GM19023 (cell line): Measurements from ENCODE around the gene INAFM2.

Experiments used
- ATAC-seq: cut with Tn5 transposase; IDR thresholded peaks from one replicate; pipeline ENCODE4 v1.9.1; 2021; ENCODE audit warnings: mild to moderate bottlenecking, moderate library complexity; ENCODE audit not compliant: unreplicated experiment

Gene INAFM2

DNA sequence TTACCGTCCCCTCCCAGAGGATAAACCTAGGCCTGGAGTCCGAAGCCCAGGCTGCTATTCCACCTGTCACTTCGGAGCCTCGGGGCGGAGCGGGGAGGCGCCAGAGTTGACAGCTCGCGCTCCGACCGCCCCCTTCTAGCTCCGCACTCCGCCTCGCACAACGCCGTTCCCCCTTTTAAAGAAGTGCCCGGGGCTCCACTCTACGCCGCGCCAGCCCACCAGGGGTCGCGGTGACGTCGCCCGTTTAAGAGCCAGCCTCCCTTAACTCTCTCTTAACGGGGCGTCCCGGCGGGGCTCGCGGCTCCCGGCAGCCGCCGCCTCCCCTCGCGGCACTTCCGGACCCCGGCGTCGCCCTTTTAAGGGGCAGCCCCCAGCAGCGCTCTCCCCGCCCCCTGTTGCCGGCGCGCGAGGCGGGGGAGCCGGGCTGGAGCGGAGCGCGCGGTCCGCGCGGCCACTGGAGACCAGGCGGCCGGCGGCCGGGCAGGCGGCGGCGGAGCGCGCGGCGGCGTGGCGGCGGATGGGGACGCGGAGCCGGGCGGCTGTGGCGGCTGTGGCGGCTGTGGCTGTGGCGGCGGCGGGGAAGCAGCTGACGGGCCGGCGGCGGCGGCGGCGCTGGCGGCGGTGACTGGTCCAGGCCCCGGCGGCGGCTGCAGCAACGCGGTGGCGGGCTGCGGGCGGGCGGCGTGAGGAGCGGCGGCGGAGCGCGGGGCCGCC lies at the start of gene INAFM2:
INAFM2 (plus strand) TSS at position 454 of the 714 bp plus-strand sequence. CDS start 364 bp downstream, outside the sequence.
- peak; percentile 85 for ATAC-seq

DNA sequence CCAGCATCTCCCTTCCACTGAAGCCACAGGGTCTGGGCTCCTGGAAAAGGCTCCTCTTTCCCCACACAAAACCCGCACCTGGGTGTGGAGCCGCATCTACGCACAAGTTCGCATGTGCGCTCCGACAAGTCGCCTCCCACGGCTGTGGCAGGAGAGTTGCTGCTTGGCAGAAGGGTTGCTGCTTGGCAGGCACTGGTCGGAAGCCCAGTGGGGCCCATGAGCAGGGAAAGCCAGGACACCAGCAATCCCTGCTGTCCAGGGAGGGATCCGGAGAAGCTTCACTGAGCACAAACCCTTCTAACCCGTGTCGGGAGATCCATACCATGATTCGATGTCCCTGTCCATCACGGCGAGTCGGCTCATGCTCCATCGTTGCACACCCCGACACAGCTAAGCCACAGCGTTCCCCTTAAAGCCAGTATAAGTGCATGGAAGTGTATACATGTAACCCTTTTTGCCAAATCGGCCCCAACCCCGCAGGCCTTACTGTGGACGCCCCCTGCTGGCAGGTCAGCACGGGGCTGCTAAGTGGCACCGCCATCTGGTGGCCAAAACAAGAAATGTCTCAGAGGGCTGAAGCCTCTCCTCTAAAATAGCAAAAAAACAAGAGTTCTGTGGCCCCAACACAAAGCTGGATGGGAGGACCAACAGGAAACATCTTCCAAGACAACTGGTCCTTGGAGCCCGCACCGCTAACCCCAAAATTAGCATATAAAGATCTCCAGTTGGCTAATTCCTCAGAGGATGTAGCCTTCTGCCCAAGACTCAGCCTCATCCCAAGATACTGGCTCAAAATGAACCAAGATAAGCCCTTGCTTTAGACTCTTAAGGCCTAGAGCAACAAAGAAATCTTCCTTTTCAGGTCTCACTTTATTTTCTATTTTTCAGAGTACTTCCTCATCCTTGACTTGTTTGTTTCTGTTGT lies 48.9 kb upstream of the INAFM2 start:
- ATAC-seq = no peak

DNA sequence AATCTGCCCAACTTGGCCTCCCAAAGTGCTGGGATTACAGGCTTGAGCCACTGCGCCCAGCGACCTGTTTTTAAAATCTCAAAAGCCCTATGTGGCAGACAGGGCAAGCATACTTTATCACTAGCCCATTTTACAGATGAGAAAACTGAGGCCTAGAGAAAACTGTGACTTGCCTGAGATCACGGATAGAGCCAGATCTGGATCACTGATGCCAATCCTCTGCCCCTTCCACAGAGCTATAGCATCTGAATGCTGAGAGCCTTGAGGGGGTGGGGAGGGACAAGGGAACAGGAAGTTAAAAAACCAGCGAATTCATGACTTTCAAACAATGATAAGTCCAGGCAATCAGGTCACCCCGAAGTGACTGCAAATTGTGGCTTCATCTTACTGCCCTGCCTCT lies 48.0 kb upstream of the INAFM2 start:
- ATAC-seq = no peak

DNA sequence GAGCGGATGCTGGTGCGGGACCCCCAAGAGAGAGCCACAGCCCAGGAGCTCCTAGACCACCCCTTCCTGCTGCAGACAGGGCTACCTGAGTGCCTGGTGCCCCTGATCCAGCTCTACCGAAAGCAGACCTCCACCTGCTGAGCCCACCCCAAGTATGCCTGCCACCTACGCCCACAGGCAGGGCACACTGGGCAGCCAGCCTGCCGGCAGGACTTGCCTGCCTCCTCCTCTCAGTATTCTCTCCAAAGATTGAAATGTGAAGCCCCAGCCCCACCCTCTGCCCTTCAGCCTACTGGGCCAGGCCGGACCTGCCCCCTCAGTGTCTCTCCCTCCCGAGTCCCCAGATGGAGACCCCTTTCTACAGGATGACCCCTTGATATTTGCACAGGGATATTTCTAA lies 47.5 kb upstream of the INAFM2 start:
- ATAC-seq = no peak

DNA sequence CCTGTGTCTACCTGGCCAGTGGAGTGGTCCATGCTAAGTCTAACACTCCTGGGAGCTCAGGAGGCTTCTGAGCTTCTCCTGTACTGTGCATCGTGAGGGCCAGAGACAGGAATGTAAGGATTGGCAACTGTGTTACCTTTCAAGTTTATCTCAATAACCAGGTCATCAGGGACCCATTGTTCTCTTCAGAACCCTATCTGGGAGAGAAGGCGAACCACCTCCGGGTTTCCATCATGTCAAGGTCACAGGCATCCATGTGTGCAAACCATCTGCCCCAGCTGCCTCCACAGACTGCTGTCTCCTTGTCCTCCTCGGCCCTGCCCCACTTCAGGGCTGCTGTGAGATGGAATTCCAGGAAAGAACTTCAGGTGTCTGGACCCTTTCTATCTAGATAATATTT lies 46.6 kb upstream of the INAFM2 start:
- ATAC-seq = no peak

DNA sequence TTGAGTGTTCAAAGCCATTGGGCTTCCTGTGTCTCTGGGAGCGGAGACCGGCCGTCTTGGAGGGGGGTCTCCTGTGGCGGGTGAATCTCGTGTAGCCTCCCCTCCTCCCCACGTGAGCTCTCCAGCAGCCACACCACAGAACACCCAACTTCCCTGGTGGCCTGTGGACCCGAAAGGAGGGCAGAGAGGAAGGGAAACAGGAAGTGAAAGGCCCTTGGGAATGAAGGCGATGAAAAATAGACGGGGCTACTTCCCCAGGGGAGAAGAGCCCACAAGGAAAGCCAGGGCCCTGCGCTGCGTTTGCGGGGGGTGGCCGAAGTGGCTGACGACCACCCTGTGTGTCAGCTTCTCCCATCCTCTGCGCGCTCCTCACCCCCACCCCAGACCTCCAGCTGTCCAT lies 46.0 kb upstream of the INAFM2 start:
- no peak for ATAC-seq

DNA sequence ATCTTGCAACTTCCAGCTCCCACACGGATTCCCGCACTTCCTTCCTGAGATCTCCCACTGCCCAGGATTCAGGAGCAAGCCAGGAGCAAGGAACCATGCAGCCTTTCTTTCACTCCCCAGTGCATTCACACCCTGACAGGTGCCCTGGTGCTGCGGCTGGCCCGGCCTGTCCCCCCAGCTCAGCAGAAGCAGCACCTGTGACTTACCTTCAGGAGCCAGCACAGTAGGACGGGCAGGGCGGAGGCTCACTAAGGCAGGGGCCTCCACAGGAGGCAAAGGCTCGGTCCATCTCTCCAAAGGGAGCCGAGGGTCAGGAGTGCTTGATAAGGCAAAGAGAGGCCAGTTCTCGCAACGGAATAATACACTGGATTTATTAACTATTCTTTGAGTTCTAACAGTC lies 45.5 kb upstream of the INAFM2 start:
- ATAC-seq = no peak

DNA sequence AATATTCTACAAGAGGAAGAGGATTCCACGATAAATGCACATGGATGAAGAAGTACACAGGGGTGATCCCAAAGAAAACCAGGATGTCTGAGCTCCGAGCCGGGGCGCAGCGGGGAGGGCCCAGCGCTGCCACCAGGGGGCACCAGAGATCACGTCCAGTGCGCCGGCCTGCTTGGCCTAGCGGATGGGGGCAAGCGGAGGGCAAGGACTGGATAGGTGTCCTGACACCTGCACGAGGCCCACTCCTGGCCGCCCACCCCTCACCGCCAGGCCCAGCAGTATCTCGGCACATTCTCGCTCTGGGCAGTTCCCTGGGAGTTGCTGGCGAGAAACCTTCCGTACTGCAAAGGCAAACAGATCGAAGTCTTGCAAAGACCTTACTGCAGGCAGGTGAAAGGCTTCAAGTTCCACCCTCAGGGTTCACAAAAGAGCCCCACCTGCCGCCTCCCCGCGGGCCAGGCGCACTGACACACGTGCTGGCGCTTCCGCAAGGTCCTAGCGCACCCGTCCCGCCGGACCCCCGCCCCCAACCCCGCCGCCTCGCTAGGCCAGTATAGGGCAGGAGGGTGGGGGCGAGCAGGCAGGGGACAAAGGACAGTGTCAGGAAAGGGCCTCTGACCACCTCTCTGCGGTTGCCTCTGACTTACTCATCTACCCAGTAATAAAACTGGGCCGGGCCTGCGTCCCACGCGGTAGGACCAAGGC lies 43.9 kb upstream of the INAFM2 start:
- no peak for ATAC-seq

DNA sequence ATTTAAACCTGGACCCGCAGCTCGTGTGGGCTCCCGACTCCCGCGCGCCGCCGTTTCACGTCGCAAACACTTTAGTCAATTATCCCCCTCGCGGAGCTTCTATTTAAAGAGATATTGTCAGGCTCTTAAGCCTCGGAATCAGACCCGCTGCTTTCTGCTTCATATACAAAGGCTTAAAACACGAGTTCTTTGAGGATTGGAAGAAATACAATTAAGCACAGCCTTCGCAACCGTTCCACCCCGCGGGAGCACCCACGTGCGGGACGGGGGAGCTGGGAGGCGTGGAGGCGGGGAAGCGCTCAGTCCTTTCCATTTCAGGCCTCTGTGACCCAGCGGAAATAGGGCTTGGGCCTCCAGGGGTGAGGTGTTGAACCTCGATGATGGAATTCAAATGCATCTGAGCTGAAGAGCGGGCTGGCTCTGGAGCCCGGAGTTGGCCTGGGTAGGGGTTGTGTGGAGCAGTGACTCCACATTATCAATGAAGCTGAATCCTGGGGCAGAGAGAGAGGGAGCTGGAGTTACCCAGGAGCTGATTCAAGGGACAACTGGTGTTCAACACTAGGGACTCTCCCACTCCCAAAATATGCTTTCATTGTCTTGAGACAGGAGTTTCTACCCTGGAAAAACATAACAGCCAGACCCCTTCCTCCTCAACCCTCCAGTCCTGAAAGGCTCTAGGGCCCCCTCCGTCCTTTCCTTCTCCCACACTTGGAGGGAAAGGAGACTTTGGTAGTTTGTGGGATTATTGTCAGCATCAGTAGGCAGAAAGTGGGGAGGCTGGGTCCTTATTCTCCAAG lies 43.0 kb upstream of the INAFM2 start:
- ATAC-seq = no peak

DNA sequence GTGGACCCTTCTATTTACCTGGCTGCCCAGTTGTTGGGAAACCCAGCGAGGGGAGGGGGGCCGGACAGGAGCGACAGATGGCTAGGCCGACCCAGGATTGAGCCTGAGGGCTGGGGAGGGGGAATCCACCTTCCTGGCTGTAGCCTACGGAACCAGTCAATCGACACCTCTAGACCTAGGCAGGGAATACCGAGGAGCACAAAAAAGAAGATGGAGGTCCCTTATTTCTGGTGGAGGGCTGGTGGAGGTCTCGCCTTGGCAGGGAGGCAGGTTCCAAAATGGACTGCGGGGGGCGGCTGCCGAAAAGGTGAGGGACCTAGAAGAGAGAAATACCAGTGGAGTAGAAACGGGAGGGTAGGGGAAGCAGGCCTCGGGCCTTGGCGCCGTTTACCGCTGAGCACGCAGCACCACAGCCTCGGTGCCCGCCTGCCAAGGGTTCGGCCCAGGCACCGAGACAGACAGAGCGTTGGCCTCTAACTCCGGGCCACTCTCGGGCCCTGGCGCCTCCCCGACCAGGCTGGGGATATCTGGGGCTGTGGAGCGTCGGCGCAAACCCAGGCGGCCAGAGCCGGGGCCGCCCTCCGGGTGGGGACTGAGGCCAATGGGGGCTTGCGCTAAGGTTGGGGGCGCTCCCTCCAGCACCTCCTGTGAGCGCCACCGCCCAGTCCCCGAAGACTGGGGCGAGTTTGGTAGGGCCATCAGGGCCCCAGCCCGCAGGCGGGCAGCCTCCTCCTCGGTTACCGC lies 42.3 kb upstream of the INAFM2 start:
- no peak for ATAC-seq

DNA sequence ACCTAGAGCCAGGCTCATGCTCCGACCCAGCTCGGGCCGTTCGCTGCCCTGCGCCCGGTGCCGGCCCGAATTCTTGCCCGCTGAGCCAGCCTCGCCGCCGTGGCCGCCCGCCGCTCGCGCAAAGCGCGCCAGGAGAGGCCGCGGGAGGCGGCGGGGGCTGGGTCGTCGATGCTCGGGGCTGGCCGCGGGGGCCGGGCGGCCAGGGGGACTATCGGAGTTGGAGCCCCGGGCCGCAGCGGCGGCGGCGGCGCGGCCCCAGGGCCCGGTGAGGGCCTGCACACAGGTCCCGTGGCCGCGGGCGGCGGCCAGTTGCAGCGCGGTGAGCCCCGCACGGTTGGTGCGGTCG lies 41.7 kb upstream of the INAFM2 start:
- ATAC-seq = no peak

DNA sequence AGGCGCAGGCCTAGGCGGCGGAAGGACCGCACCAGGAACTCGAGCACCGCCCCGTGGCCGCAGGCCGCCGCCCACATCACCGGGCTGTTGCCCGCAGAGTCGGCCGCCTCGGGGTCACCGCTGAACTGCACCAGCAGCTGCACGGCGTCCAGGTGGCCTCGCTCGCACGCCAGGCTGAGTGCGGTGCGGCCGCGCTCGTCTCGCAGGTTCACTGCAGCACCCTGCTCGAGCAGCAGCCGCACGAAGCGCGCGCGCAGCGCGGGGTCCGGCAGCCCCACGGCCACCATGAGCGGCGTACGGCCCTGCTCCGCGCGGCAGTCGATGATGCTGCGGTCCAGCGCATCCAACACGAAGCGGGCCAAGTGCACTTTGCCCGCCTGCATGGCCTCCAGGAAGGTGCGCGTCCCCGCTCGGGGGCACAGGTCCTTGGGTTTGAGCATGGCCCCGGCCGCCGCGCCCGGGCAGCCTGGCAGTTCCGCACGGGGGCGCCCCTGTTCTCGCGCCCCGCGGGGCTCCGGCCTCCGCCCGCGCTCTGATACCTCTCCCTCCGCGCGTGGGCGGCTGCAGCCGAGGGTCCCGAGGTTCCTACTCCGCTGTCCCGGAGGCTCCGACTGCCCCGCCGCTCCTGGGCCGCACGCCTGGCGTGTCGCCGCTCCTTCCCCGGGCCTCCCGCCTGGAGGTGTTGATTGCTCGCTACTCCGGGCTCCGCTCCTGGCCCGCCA lies 41.2 kb upstream of the INAFM2 start:
- peak; percentile 49 for ATAC-seq

DNA sequence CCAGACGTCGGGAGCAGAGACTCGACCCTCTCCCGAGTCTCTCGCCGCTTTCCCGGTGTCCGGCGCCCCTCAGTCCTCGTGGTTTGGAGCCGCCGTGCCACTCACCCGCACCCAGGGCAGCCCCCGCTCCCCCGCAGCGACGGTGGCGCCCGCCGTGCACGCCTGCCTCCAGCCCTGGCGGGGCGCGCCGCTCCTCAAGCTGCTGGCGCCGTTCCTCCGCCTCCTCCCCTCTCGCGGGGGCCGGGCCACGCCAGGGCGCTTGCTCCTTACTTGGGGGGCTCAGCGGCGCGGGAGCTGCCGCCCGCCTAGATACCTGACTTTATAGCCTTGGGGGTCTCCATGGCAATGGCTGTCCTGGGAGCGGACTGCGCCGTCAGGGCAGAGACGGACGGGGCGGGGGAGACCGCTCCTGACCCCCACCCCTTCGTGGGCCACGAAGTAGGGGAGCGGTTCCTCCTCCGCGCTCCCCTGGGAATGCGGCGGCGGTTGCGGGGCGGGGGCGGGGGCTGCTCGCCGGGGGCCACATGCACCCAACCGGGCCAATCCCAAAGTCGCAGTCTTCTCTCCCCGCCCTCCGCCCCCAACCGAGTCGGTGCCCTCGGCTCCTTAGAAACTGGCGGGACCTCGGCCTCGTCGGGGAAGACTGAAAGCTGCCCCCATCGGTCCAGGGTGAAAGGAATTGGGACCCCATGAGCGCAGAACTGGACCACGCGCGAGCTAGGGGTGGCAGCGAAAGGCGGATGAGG lies 40.5 kb upstream of the INAFM2 start, which contains the start of gene ANKRD63:
ANKRD63 (minus strand) TSS at position 196 of the 746 bp plus-strand sequence. CDS start 478 bp downstream, outside the sequence.
- ATAC-seq = peak; percentile 32

DNA sequence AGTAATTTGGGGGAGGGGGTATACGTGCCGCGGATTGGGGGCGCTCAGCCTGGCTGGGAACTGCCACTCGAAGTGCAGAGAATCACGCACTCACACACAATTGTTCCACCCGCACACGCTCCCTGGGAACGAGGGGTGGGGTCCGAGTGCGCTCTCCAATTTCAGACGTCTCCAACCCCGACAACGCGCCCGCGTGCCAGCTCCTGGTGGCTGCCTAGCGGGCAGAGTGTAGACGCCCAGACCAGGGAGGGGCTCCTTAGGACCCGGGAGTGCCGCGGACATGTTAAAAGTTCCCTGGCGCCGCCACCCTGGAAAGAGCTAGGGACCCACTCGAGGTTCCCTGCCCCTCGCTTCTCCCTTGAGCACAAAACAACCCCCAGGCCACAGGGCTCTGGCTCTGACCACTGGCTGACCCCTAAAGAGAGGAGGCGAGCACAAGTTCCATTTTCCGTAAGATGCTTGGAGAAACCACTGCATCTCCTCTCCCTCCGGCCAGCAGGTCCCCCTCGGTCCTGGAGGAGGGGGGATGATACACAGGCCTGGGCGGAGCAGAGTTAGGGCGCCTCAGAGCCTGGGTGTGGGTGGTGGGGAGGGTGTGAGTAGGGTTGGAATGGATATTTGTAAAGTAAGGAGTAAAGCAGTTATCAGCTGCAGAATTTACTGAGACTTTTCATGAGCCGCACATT lies 39.7 kb upstream of the INAFM2 start:
- ATAC-seq = no peak

DNA sequence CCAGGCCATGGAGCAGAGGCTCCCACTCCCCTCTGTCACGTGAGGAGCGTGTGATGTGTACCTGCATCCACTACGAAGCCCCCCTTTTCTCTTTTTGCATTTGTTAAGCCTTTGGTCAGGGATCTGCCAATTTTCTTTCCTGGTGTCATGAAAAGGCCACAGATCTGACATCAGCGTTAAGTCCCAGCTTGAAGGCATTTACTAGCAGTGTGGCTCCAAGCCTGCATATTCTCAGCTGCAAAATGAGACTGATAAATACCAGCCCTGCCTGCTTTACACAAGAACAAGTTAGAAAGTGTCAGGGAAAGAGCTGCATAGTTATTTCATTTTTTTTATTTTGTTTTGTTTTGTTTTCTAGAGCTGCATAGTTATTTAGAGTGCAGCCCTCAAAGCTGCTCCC lies 38.3 kb upstream of the INAFM2 start:
- no peak for ATAC-seq

DNA sequence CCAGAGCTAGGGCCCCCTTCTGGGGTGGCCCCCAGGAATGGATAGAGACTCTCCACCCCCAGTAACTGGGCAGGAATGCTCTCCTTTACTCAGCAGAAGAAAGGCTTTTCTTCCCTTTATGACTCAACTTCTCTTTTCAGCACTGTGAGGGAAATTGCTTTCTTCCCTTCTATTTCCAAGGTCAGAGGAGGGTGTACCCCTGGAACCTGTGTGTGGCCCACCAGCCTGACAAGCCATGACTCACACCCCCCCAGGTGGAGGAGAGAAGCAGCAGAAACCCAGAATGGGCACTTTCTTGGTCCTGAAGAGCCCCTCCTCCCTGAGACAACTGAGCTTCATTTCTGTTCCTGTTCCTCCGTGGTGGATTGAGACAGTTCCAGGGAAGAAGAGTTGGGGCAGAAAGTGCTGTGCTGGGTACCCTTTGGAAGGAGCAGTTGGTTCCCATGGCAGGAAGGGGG lies 37.9 kb upstream of the INAFM2 start:
- no peak for ATAC-seq

DNA sequence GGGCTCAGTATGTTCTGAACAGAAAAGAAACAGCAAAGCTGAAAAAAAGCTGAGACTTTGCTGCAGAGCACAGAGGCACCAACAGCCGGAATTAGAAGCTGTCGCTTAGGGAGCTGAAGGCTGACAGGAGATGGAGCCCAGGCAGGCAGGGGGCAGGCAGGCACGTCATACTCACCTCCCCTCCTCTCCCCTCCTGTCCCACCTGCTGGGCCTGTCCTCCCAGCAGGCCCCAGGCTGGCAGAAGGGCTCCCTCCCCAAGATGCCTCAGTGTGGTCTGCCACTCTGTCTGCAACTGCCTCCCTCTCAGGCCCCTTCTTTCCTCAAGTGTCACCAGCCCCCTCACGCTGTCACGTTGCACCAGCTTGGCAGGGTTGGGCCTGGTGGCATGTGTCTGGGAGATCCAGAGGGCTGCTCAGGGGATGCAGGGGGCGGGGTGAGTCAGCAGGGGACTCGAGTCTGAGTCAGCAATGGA lies 37.4 kb upstream of the INAFM2 start:
- no peak for ATAC-seq

DNA sequence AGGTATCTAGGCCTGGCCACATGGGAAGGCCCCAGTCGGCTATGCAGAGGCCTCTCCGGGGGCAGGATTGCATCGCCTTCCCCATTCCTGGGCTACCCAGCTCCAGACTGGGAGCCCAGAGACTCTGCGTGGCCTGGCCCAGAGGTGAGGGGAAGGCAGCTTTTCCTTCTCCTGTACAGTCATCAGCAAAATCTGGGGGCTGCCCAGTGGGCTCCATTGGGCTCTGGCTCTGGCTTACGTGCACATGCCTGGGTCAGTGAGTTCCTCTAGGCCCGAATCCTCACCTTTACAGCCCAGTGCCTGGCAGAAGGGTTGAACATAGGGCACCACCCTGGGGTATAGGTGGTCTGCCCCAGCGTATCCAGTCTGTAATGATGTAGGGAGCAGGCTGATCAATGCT lies 36.7 kb upstream of the INAFM2 start:
- no peak for ATAC-seq
